Liver (tissue), 9 donors: Measurements from ENCODE around the gene ZNF574. TPM values are rescaled to one million over a fixed set of nuclear protein-coding genes. Genes with fewer than 3 reads are reported as not detected.

Experiments used
- DNase-seq: peaks from one replicate; pipeline ENCODE4 v3.0.0-alpha.2; 2017; ENCODE audit warnings: low spot score
- H3K27ac ChIP-seq, 2 donors: one replicate each; pipeline ENCODE4 v1.7.0; 2013; ENCODE audit warnings: inconsistent platforms in 2 of 2, low read length in 2 of 2, control low read depth in 1 of 2, low read depth in 1 of 2, mild to moderate bottlenecking in 1 of 2
- H3K27me3 ChIP-seq, 4 donors: one replicate each; pipeline versions ENCODE4 v1.6.1 to v1.7.0; 2013; ENCODE audit warnings: low read length in 3 of 4, inconsistent platforms in 1 of 4, mild to moderate bottlenecking in 1 of 4, moderate library complexity in 1 of 4; ENCODE audit not compliant: control insufficient read depth in 4 of 4, insufficient read depth in 4 of 4
- H3K36me3 ChIP-seq, 4 donors: one replicate each; pipeline versions ENCODE4 v1.6.1 to v1.7.0; 2013; ENCODE audit warnings: low read length in 3 of 4, mild to moderate bottlenecking in 3 of 4, low read depth in 1 of 4, moderate library complexity in 1 of 4; ENCODE audit not compliant: control insufficient read depth in 4 of 4, insufficient read depth in 3 of 4
- H3K4me1 ChIP-seq, 4 donors: one replicate each; pipeline versions ENCODE4 v1.6.1 to v1.7.0; 2013; ENCODE audit warnings: low read length in 3 of 4, mild to moderate bottlenecking in 3 of 4, moderate library complexity in 1 of 4; ENCODE audit not compliant: control insufficient read depth in 4 of 4, insufficient read depth in 4 of 4
- H3K4me3 ChIP-seq, 3 donors: one replicate each; pipeline versions ENCODE4 v1.6.1 to v1.7.0; 2013; ENCODE audit warnings: low read length in 3 of 3, control low read depth in 1 of 3, low read depth in 1 of 3, mild to moderate bottlenecking in 1 of 3
- H3K9ac ChIP-seq, 2 donors: one replicate each; pipeline ENCODE4 v1.7.0; 2013; ENCODE audit warnings: low read length in 2 of 2, mild to moderate bottlenecking in 2 of 2, moderate library complexity in 2 of 2, control low read depth in 1 of 2, low read depth in 1 of 2
- H3K9me3 ChIP-seq, 4 donors: one replicate each; pipeline versions ENCODE4 v1.6.1 to v1.7.0; 2013; ENCODE audit warnings: low read length in 3 of 4; ENCODE audit not compliant: control insufficient read depth in 4 of 4
- CTCF ChIP-seq: fragments of 150-350 bp; IDR thresholded peaks from 2 replicates; pipeline ENCODE4 v1.5.1; 2017; ENCODE audit warnings: improper control_type of control experiment, low read depth, low read length; ENCODE audit not compliant: missing input control
- EGR1 ChIP-seq, 2 donors: IDR thresholded peaks; 2 replicates each; pipeline ENCODE4 v1.6.1; 2016 to 2018; ENCODE audit warnings: antibody characterized with exemption in 2 of 2, low read depth in 2 of 2
- FOXA1 ChIP-seq: IDR thresholded peaks from 2 replicates; pipeline ENCODE4 v1.6.1; 2016; ENCODE audit warnings: antibody characterized with exemption
- FOXA2 ChIP-seq: IDR thresholded peaks from 2 replicates; pipeline ENCODE4 v1.6.1; 2016; ENCODE audit warnings: antibody characterized with exemption
- GABPA ChIP-seq, 2 donors: IDR thresholded peaks in 1 of 2; conservative IDR thresholded peaks in 1 of 2; 2 replicates each; pipeline ENCODE4 v1.6.1; 2016; ENCODE audit warnings: antibody characterized with exemption in 2 of 2, mild to moderate bottlenecking in 1 of 2, moderate library complexity in 1 of 2
- HNF4A ChIP-seq, 2 donors: conservative IDR thresholded peaks; 2 replicates each; pipeline ENCODE4 v1.6.1; 2016; ENCODE audit warnings: antibody characterized with exemption in 2 of 2, mild to moderate bottlenecking in 2 of 2
- HNF4G ChIP-seq: IDR thresholded peaks from 2 replicates; pipeline ENCODE4 v1.6.1; 2016; ENCODE audit warnings: antibody characterized with exemption
- JUND ChIP-seq, 2 donors: IDR thresholded peaks; 2 replicates each; pipeline ENCODE4 v1.6.1; 2016; ENCODE audit warnings: antibody characterized with exemption in 2 of 2
- MAX ChIP-seq: IDR thresholded peaks from 2 replicates; pipeline ENCODE4 v1.6.1; 2016; ENCODE audit warnings: antibody characterized with exemption
- NR2F2 ChIP-seq: IDR thresholded peaks from 2 replicates; pipeline ENCODE4 v1.6.1; 2016; ENCODE audit warnings: antibody characterized with exemption
- RAD21 ChIP-seq, 2 donors: IDR thresholded peaks; 2 replicates each; pipeline ENCODE4 v1.6.1; 2016; ENCODE audit warnings: antibody characterized with exemption in 2 of 2, mild to moderate bottlenecking in 2 of 2
- REST ChIP-seq: IDR thresholded peaks from 2 replicates; pipeline ENCODE4 v1.6.1; 2016; ENCODE audit warnings: antibody characterized with exemption, mild to moderate bottlenecking
- RXRA ChIP-seq, 2 donors: IDR thresholded peaks; 2 replicates each; pipeline ENCODE4 v1.6.1; 2017 to 2018; ENCODE audit warnings: antibody characterized with exemption in 2 of 2, mild to moderate bottlenecking in 1 of 2
- SP1 ChIP-seq: IDR thresholded peaks from 2 replicates; pipeline ENCODE4 v1.6.1; 2018; ENCODE audit warnings: antibody characterized with exemption, mild to moderate bottlenecking
- TAF1 ChIP-seq: conservative IDR thresholded peaks from 2 replicates; pipeline ENCODE4 v1.6.1; 2016; ENCODE audit warnings: antibody characterized with exemption, mild to moderate bottlenecking
- YY1 ChIP-seq: IDR thresholded peaks from 2 replicates; pipeline ENCODE4 v1.6.1; 2016; ENCODE audit warnings: antibody characterized with exemption, mild to moderate bottlenecking
- WGBS: extraction: QIAGEN DNeasy Blood & Tissue Kit; methylation state at CpG from one replicate; pipeline ENCODE4 v1.1.7; 2013; 5-methylcytosine and 5-hydroxymethylcytosine counted together
- polyA plus RNA-seq, 2 donors: library from polyadenylated mRNA; stranded (reverse) in 1 of 2; unstranded in 1 of 2; fragments of 200-250 nt in 1 of 2; fragments of >200 nt in 1 of 2; fragmentation: Nextera tagmentation in 1 of 2; extraction: Ambion mirVana in 1 of 2; gene quantifications; one replicate each; pipeline versions ENCODE4 v1.2.1 to v1.2.3, GENCODE V29; 2013 to 2015
- total RNA-seq, 2 donors: library from RNA; depleted of rRNA; stranded (reverse); fragments of >200 nt; gene quantifications; one replicate each; pipeline ENCODE4 v1.2.3, GENCODE V29; 2014
- TF ChIP-seq, protein P1 (sequence below): IDR thresholded peaks from 2 replicates; pipeline ENCODE4 v1.6.1; 2016; ENCODE audit warnings: antibody characterized with exemption
- TF ChIP-seq, protein P2 (sequence below): IDR thresholded peaks from 2 replicates; pipeline ENCODE4 v1.6.1; 2016; ENCODE audit warnings: antibody characterized with exemption
- donor health status: healthy.
- donor health status: healthy.
- donor health status: healthy.
- donor health status: healthy.
- donor health status: healthy.

The ZNF574 gene
- total and polyA plus RNA-seq, 4 donors = 3.3 to 7.4 (median 6.5) TPM

DNA sequence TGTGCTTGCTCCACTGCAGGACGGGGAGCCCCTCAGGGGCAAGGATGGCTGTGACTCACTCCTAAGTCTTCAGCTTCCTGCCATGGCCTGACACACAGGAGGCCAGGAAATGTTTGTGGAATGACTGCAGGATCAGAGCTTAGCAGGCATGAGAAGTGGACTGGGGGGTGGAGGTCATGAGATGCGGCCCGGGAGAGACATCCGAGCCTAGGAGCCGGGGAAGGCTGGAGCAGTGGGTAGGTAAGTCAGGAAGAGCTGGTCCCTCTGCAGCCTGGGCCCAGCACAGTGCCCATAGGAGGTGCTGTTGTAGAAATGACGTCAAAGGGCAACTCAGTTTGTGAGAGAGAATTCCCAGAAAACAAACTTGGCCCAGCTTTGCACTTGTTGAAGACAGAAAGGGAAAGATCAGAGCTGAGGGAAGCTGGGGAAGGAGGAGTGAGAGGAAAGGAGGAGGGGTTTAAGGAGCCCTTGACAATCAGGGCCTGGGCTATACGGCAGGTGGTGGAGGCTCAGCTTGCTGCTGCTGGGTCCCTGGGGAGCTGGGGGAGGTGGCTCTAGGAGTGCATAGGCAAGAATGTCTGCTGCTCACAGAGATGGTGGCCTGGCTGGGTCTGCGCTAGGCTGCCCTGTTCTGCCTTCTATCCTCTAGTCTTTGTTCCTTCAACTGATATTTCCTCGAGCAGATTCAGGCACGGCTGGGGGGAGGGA is 37.8 kb downstream of the ZNF574 start (continued):
- TF ChIP-seq REST (no peak), SP1 (no peak), RAD21 (IDR thresholded peaks at IDR 0.05) (no peak)
- TF ChIP-seq, protein P1, sequence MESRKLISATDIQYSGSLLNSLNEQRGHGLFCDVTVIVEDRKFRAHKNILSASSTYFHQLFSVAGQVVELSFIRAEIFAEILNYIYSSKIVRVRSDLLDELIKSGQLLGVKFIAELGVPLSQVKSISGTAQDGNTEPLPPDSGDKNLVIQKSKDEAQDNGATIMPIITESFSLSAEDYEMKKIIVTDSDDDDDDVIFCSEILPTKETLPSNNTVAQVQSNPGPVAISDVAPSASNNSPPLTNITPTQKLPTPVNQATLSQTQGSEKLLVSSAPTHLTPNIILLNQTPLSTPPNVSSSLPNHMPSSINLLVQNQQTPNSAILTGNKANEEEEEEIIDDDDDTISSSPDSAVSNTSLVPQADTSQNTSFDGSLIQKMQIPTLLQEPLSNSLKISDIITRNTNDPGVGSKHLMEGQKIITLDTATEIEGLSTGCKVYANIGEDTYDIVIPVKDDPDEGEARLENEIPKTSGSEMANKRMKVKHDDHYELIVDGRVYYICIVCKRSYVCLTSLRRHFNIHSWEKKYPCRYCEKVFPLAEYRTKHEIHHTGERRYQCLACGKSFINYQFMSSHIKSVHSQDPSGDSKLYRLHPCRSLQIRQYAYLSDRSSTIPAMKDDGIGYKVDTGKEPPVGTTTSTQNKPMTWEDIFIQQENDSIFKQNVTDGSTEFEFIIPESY = no peak

GRCh38 chr19:42114412-42114811 is 38.4 kb downstream of the ZNF574 start:
- H3K9ac ChIP-seq = no peak overlapping the region
- no peak overlapping the region for H3K4me3 ChIP-seq
- no peaks in the 10 kb centered on the region for H3K27me3 ChIP-seq
- no peaks in the 10 kb centered on the region for H3K9me3 ChIP-seq
- no peaks in the 10 kb centered on the region for H3K4me1 ChIP-seq
- H3K27ac ChIP-seq = no peak overlapping the region
- 46% methylated on average over 7 of the region's 7 CpGs for WGBS
- no peaks in the 10 kb centered on the region for H3K36me3 ChIP-seq
- no peak for DNase-seq
- TF ChIP-seq HNF4G (no peak), SP1 (no peak), REST (no peak), TAF1 (no peak), HNF4A (conservative IDR thresholded peaks at IDR 0.05) (no peak), FOXA2 (no peak), JUND (IDR thresholded peaks at IDR 0.05) (no peak), MAX (no peak), NR2F2 (no peak), CTCF (no peak), FOXA1 (no peak), YY1 (no peak), RXRA (IDR thresholded peaks at IDR 0.05) (no peak), RAD21 (IDR thresholded peaks at IDR 0.05) (no peak), EGR1 (IDR thresholded peaks at IDR 0.05; ENCODE audit: low read depth in 2 of 2) (no peak), GABPA (IDR thresholded peaks at IDR 0.05 in 1 of 2, conservative IDR thresholded peaks at IDR 0.05 in 1 of 2) (no peak)
- TF ChIP-seq, protein P2, sequence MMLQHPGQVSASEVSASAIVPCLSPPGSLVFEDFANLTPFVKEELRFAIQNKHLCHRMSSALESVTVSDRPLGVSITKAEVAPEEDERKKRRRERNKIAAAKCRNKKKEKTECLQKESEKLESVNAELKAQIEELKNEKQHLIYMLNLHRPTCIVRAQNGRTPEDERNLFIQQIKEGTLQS = no peak
- TF ChIP-seq, protein P1 = no peak
